WI38 (cell line): ENCODE results near the gene C7orf57.

Experiments
- H3K4me3 ChIP-seq: 2 replicates; pipeline ENCODE4 v1.5.1; 2011; ENCODE audit warnings: low read depth, mild to moderate bottlenecking, control low read depth, low read length
- CTCF ChIP-seq: IDR thresholded peaks from 2 replicates; pipeline ENCODE4 v1.5.1; 2012; ENCODE audit warnings: low read depth, mild to moderate bottlenecking, control low read depth, low read length

C7orf57 gene

GRCh38 chr7:48011951-48012350, 23.4 kb upstream of the C7orf57 start:
- no peak for TF ChIP-seq CTCF
- no peak overlapping the region for H3K4me3 ChIP-seq

GRCh38 chr7:48016641-48017040, 18.7 kb upstream of the C7orf57 start:
- TF ChIP-seq CTCF: no peak
- no peak overlapping the region for H3K4me3 ChIP-seq

- TF ChIP-seq CTCF: no peak
- H3K4me3 ChIP-seq: no peak overlapping the region
Observed at GRCh38 chr7:48017674-48018073, 17.7 kb upstream of the C7orf57 start.

GRCh38 chr7:48025624-48026023, 9.7 kb upstream of the C7orf57 start:
- TF ChIP-seq CTCF: no peak
- no peak overlapping the region for H3K4me3 ChIP-seq

- no peak for TF ChIP-seq CTCF
- H3K4me3 ChIP-seq: no peak within 1 kb of the TSS
Observed at GRCh38 chr7:48028938-48029337, 6.4 kb upstream of the C7orf57 start, which contains the start of gene SUN3. Gene SUN3, minus strand, starts transcription at chr7:48029107. Its CDS starts 169 bp downstream, at chr7:48028938.

GRCh38 chr7:48031111-48031510, 4.2 kb upstream of the C7orf57 start:
- TF ChIP-seq CTCF: no peak
- H3K4me3 ChIP-seq: no peak overlapping the region

- H3K4me3 ChIP-seq: no peak overlapping the region
- no peak for TF ChIP-seq CTCF
Observed at GRCh38 chr7:48033922-48034321, 1.4 kb upstream of the C7orf57 start.
